ENCODE measurements around the gene ANKRD39. TPM values are rescaled to one million over a fixed set of nuclear protein-coding genes. Genes with fewer than 3 reads are reported as not detected.

The ANKRD39 gene
- total and polyA plus RNA-seq, 2 donors (not counting 1 experiment from before 2014, with no cell fraction given), result 5.3 to 5.8 TPM

DNA sequence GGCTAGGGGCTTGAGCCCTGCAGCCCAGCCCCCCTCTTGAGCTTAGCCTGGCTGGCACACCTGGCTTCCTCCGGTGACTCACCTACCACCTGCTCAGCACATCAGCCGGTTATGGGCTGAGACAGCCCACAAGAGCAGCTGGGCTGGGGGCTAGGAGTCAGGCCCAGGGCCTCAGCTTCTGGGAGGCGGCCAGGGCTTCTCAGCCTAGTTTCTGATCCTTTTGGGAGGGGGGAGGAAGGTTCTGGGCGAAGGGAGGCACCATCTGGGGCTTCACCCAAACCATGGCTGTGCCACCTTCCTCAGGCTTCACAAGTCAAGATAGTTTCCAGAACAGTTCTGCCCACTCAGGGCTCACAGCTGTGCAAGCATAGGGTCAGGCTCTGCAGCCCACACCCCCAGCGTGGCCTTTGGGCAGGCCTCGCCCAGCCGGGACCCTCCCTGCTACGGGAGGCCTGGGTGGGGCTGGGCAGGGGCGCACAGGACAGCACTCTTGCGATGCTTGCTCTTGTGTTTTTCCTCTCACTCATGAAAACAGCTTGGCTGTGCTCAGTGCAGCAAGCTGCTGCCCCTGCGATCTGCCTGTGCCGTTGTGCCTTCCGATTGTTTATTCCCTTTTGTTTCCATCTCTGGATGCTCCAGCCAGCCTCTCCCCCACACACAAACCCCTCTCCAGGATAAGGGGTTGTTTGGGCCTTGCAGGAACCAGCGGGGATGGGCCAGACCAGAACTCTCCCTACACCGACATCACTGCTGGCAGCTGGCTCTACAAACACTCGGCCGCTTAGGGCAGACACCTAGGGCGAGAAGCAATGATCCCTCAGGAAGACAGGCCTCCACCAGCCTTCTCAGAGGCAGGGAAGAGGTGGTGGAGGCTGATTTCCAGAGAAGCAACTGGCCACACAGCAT lies 38.2 kb upstream of the ANKRD39 start:
- no peak for DNase-seq (ENCODE audit: low read depth in 2 of 2)
- H3K4me3 ChIP-seq (replicated peaks in 1 of 4; ENCODE audit: control extremely low read depth in 1 of 4, insufficient read depth in 1 of 4, low read depth in 3 of 4, low read length in 4 of 4), result no peak overlapping the region

DNA sequence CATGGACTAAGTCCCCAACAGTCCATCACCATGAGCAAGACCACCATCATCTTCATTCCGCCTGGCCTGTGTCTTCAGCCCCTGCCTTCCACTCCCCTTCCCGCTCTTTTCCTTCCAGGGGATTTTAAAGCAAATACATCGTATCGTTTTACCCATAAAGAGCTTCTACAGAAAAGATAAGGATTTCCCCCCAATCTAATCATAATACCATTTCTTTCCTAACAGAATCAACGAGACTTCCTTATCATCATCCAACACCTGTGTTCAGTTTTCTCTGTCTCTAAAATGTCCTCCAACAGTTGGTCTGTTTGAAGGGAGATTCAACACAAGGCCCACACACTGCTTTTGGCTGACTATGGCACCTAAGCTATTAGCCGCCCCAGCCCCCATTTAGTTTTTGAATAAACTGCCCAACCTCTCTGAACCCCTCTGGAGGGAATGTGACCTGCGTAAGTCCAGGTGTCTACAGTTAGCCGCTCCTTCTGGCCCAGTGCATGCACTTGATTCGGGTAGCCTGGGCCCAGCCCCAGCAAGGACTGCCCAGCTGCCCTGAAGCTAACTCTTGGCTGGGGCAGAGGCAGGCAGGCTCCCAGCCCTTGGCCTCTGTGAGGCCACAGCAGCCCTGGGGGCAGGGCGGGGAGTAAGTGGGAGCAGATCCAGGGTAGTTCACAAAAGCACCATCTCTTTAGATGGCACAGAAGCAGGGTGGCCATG lies 37.4 kb upstream of the ANKRD39 start:
- no peaks in the 10 kb centered on the region for H3K36me3 ChIP-seq (ENCODE audit: control insufficient read depth, insufficient read depth, low read length)
- H2AFZ ChIP-seq (ENCODE audit: low read length), result no peak overlapping the region
- no peaks in the 10 kb centered on the region for H4K20me1 ChIP-seq (ENCODE audit: control insufficient read depth, extremely low read depth, insufficient read depth, low read length)
- no peaks in the 10 kb centered on the region for H3K79me2 ChIP-seq (ENCODE audit: control insufficient read depth, insufficient read depth, low read length)
- TF ChIP-seq, protein P1, sequence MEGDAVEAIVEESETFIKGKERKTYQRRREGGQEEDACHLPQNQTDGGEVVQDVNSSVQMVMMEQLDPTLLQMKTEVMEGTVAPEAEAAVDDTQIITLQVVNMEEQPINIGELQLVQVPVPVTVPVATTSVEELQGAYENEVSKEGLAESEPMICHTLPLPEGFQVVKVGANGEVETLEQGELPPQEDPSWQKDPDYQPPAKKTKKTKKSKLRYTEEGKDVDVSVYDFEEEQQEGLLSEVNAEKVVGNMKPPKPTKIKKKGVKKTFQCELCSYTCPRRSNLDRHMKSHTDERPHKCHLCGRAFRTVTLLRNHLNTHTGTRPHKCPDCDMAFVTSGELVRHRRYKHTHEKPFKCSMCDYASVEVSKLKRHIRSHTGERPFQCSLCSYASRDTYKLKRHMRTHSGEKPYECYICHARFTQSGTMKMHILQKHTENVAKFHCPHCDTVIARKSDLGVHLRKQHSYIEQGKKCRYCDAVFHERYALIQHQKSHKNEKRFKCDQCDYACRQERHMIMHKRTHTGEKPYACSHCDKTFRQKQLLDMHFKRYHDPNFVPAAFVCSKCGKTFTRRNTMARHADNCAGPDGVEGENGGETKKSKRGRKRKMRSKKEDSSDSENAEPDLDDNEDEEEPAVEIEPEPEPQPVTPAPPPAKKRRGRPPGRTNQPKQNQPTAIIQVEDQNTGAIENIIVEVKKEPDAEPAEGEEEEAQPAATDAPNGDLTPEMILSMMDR (conservative IDR thresholded peaks at IDR 0.05 in 1 of 2, IDR thresholded peaks at IDR 0.05 in 1 of 2; ENCODE audit: low read depth in 1 of 2, low read length in 2 of 2), result no peak
- no peak for TF ChIP-seq EZH2 (IDR thresholded peaks at IDR 0.05; ENCODE audit: low read length, missing control alignments)
- no peaks in the 10 kb centered on the region for H3K27me3 ChIP-seq (ENCODE audit: control insufficient read depth, insufficient read depth, low read length)
- peaks cover 5% of the 10 kb centered on the region for H3K4me1 ChIP-seq (ENCODE audit: control insufficient read depth, extremely low read depth, insufficient read depth, low read length)
- H3K4me2 ChIP-seq (ENCODE audit: extremely low read depth, insufficient read depth, low read length), result no peak overlapping the region
- DNase-seq (ENCODE audit: low read depth in 2 of 2), result no peak
- H3K9ac ChIP-seq (ENCODE audit: insufficient read depth, low read length), result no peak overlapping the region
- no peak overlapping the region for H3K4me3 ChIP-seq (replicated peaks in 1 of 4; ENCODE audit: control extremely low read depth in 1 of 4, insufficient read depth in 1 of 4, low read depth in 3 of 4, low read length in 4 of 4)
- H3K9me3 ChIP-seq (ENCODE audit: control insufficient read depth, insufficient read depth, low read depth, low read length), result no peaks in the 10 kb centered on the region
- no peak overlapping the region for H3K27ac ChIP-seq (ENCODE audit: insufficient read depth, low read length)

More for the DNA sequence above, 38.2 kb upstream of the ANKRD39 start:
- Histone ChIP-seq H4K20me1 (ENCODE audit: control insufficient read depth, extremely low read depth, insufficient read depth, low read length) (no peaks in the 10 kb centered on the region), H3K4me2 (ENCODE audit: extremely low read depth, insufficient read depth, low read length) (no peak overlapping the region), H3K79me2 (ENCODE audit: control insufficient read depth, insufficient read depth, low read length) (no peaks in the 10 kb centered on the region), H2AFZ (ENCODE audit: low read length) (no peak overlapping the region), H3K27ac (ENCODE audit: insufficient read depth, low read length) (no peak overlapping the region), H3K9me3 (ENCODE audit: control insufficient read depth, insufficient read depth, low read depth, low read length) (no peaks in the 10 kb centered on the region), H3K4me1 (ENCODE audit: control insufficient read depth, extremely low read depth, insufficient read depth, low read length) (peaks cover 2% of the 10 kb centered on the region), H3K9ac (ENCODE audit: insufficient read depth, low read length) (no peak overlapping the region), H3K27me3 (ENCODE audit: control insufficient read depth, insufficient read depth, low read length) (no peaks in the 10 kb centered on the region), H3K36me3 (ENCODE audit: control insufficient read depth, insufficient read depth, low read length) (no peaks in the 10 kb centered on the region)
- TF ChIP-seq, protein P1 (conservative IDR thresholded peaks at IDR 0.05 in 1 of 2, IDR thresholded peaks at IDR 0.05 in 1 of 2; ENCODE audit: low read depth in 1 of 2, low read length in 2 of 2), result no peak
- TF ChIP-seq EZH2 (IDR thresholded peaks at IDR 0.05; ENCODE audit: low read length, missing control alignments), result no peak

DNA sequence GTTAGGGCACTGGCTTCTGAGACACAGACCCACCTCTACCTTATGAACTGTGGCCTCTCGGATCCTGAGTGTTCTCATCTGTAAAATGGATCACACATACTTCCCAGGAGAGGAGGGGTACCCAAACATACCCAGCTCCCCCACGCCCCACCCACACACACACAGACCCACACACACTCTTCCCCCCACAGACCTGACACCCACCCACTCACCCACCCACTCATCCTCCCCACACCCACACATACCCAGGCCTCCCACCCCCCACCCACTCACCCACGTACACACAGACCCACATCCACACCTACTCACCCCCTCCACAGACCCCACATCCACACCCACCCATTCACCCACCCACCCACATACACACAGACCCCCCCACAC lies 36.3 kb upstream of the ANKRD39 start:
- H3K79me2 ChIP-seq (ENCODE audit: control insufficient read depth, insufficient read depth, low read length), result no peaks in the 10 kb centered on the region
- no peaks in the 10 kb centered on the region for H4K20me1 ChIP-seq (ENCODE audit: control insufficient read depth, extremely low read depth, insufficient read depth, low read length)
- H3K9ac ChIP-seq (ENCODE audit: insufficient read depth, low read length), result no peak overlapping the region
- no peaks in the 10 kb centered on the region for H3K36me3 ChIP-seq (ENCODE audit: control insufficient read depth, insufficient read depth, low read length)
- TF ChIP-seq, protein P1 (conservative IDR thresholded peaks at IDR 0.05 in 1 of 2, IDR thresholded peaks at IDR 0.05 in 1 of 2; ENCODE audit: low read depth in 1 of 2, low read length in 2 of 2), result no peak
- TF ChIP-seq EZH2 (IDR thresholded peaks at IDR 0.05; ENCODE audit: low read length, missing control alignments), result no peak
- H3K27me3 ChIP-seq (ENCODE audit: control insufficient read depth, insufficient read depth, low read length), result no peaks in the 10 kb centered on the region
- peaks cover 5% of the 10 kb centered on the region for H3K4me1 ChIP-seq (ENCODE audit: control insufficient read depth, extremely low read depth, insufficient read depth, low read length)
- DNase-seq (ENCODE audit: low read depth in 2 of 2), result no peak
- no peak overlapping the region for H2AFZ ChIP-seq (ENCODE audit: low read length)
- H3K4me3 ChIP-seq (replicated peaks in 1 of 4; ENCODE audit: control extremely low read depth in 1 of 4, insufficient read depth in 1 of 4, low read depth in 3 of 4, low read length in 4 of 4), result no peak overlapping the region
- no peak overlapping the region for H3K4me2 ChIP-seq (ENCODE audit: extremely low read depth, insufficient read depth, low read length)
- no peak overlapping the region for H3K27ac ChIP-seq (ENCODE audit: insufficient read depth, low read length)
- H3K9me3 ChIP-seq (ENCODE audit: control insufficient read depth, insufficient read depth, low read depth, low read length), result no peaks in the 10 kb centered on the region

Data from fibroblast of lung (primary cell).